ENCODE measurements around the gene ATP1A1. TPM values are rescaled to one million over a fixed set of nuclear protein-coding genes. Genes with fewer than 3 reads are reported as not detected.
A peak's percentile ranks its signal among the peaks of the same experiment; 100 is the strongest.

The ATP1A1 gene
- total RNA-seq, 1 experiment from 2014 or later: 378 TPM

GRCh38 chr1:116417678-116418077 is 44.6 kb downstream of the ATP1A1 start:
- Mint-ChIP-seq H3K9me3 (ENCODE audit: unreplicated experiment) (no peaks in the 10 kb centered on the region), H3K4me3 (ENCODE audit: unreplicated experiment) (peak overlapping the region; percentile 85), H3K27me3 (ENCODE audit: insufficient read depth, unreplicated experiment) (no peaks in the 10 kb centered on the region), H3K27ac (ENCODE audit: low read depth, unreplicated experiment) (peak overlapping the region; percentile 50), H3K4me1 (ENCODE audit: insufficient read depth, unreplicated experiment) (peaks cover 11% of the 10 kb centered on the region), H3K36me3 (ENCODE audit: insufficient read depth, unreplicated experiment) (peaks cover 9% of the 10 kb centered on the region)
- no peak for DNase-seq (ENCODE audit: unreplicated experiment)
- TF ChIP-seq, protein P1, sequence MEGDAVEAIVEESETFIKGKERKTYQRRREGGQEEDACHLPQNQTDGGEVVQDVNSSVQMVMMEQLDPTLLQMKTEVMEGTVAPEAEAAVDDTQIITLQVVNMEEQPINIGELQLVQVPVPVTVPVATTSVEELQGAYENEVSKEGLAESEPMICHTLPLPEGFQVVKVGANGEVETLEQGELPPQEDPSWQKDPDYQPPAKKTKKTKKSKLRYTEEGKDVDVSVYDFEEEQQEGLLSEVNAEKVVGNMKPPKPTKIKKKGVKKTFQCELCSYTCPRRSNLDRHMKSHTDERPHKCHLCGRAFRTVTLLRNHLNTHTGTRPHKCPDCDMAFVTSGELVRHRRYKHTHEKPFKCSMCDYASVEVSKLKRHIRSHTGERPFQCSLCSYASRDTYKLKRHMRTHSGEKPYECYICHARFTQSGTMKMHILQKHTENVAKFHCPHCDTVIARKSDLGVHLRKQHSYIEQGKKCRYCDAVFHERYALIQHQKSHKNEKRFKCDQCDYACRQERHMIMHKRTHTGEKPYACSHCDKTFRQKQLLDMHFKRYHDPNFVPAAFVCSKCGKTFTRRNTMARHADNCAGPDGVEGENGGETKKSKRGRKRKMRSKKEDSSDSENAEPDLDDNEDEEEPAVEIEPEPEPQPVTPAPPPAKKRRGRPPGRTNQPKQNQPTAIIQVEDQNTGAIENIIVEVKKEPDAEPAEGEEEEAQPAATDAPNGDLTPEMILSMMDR (IDR thresholded peaks at IDR 0.05; ENCODE audit: unreplicated experiment): no peak
- CTCF ChIA-PET: interaction anchor here (0.5 to 3.0 kb wide), 12 partner anchors 11 to 312 kb away, joined by 3 to 20 read pairs (median 3); no protein-coding TSS in a partner anchor
- intact Hi-C loops (cut with micrococcal nuclease): no loop called here
- BruUV-seq (replicated peaks): no TSS peak
- POLR2A ChIA-PET: interaction anchor here (0.6 to 3.1 kb wide), 10 partner anchors 12 to 149 kb away, joined by 3 to 18 read pairs (median 4); no protein-coding TSS in a partner anchor

DNA sequence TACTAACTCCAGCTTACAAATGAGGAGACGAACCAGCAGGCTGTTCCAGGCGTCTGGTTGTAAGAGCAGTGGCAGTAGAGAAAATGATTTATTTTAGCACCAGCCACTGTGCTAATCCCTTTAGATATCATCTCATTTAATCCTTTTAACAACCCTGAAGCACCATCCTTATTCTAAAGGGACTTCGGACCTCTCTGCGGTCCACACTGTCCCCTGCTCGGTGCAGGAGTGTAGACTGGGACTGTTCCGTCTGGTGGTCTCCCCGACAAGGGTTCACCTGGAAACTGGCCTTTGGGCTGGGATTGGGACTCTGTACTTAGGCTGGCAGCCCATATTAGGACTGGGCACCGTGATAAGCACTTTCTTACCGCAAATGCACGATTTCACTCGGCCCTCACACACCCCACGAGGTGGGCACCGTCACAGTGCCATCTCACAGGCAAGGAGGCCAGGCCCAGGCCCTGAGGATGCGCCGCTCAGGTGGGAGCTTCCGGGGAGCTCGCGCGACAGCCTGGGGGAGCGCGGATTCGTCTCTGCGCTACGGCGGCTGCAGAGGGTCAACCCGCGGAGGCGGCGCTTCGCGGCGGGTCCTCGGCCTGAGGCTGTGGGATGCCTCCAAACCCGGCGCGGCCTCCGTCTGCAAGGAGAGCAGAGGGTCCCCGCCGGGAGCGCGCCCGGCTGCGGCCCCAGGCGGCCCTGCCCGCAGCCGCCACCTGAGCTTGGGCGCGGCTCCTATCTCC is 45.2 kb downstream of the ATP1A1 start:
- Mint-ChIP-seq H3K4me1 (ENCODE audit: insufficient read depth, unreplicated experiment) (peaks cover 6% of the 10 kb centered on the region), H3K27ac (ENCODE audit: low read depth, unreplicated experiment) (peak overlapping the region; percentile 50), H3K27me3 (ENCODE audit: insufficient read depth, unreplicated experiment) (no peaks in the 10 kb centered on the region), H3K36me3 (ENCODE audit: insufficient read depth, unreplicated experiment) (peaks cover 8% of the 10 kb centered on the region), H3K9me3 (ENCODE audit: unreplicated experiment) (no peaks in the 10 kb centered on the region), H3K4me3 (ENCODE audit: unreplicated experiment) (peak overlapping the region; percentile 85)
- TF ChIP-seq, protein P1 (IDR thresholded peaks at IDR 0.05; ENCODE audit: unreplicated experiment): no peak
- ChIA-PET POLR2A (interaction anchor here (0.6 to 3.1 kb wide), 14 partner anchors 11 to 148 kb away, joined by 3 to 18 read pairs (median 5); no protein-coding TSS in a partner anchor), CTCF (interaction anchor here (0.5 to 3.0 kb wide), 11 partner anchors 8 to 311 kb away, joined by 3 to 20 read pairs (median 3); no protein-coding TSS in a partner anchor)
- BruUV-seq (replicated peaks): TSS peak; percentile 62
- intact Hi-C loops (cut with micrococcal nuclease): no loop called here
- DNase-seq (ENCODE audit: unreplicated experiment): peak; percentile 70

- no peak for DNase-seq (ENCODE audit: unreplicated experiment)
- peaks cover 11% of the 10 kb centered on the region for H3K27me3 Mint-ChIP-seq (ENCODE audit: insufficient read depth, unreplicated experiment)
- intact Hi-C loops (cut with micrococcal nuclease): no loop called here
- H3K4me1 Mint-ChIP-seq (ENCODE audit: insufficient read depth, unreplicated experiment): no peaks in the 10 kb centered on the region
- H3K27ac Mint-ChIP-seq (ENCODE audit: low read depth, unreplicated experiment): no peak overlapping the region
- no peaks in the 10 kb centered on the region for H3K9me3 Mint-ChIP-seq (ENCODE audit: unreplicated experiment)
- BruUV-seq (replicated peaks): no TSS peak
- CTCF ChIA-PET: interaction anchor here (1.0 to 1.8 kb wide), 2 partner anchors 64 to 224 kb away, joined by 3 to 9 read pairs; no protein-coding TSS in a partner anchor
- POLR2A ChIA-PET: interaction anchor here (0.5 to 2.6 kb wide), 3 partner anchors 14 to 279 kb away, joined by 3 to 13 read pairs (median 3); no protein-coding TSS in a partner anchor
- peaks cover 6% of the 10 kb centered on the region for H3K36me3 Mint-ChIP-seq (ENCODE audit: insufficient read depth, unreplicated experiment)
- H3K4me3 Mint-ChIP-seq (ENCODE audit: unreplicated experiment): no peak overlapping the region
- TF ChIP-seq, protein P1 (IDR thresholded peaks at IDR 0.05; ENCODE audit: unreplicated experiment): no peak
These were observed 47.6 kb downstream of the ATP1A1 start for GRCh38 chr1:116420417-116421200.

GRCh38 chr1:116424438-116424837 is 51.4 kb downstream of the ATP1A1 start:
- peaks cover 11% of the 10 kb centered on the region for H3K27me3 Mint-ChIP-seq (ENCODE audit: insufficient read depth, unreplicated experiment)
- ChIA-PET CTCF (interaction anchor here (1.0 kb wide), 1 partner anchor 48 kb away, joined by 4 read pairs; no protein-coding TSS in a partner anchor), POLR2A (no interaction called here)
- H3K4me3 Mint-ChIP-seq (ENCODE audit: unreplicated experiment): no peak overlapping the region
- no peaks in the 10 kb centered on the region for H3K4me1 Mint-ChIP-seq (ENCODE audit: insufficient read depth, unreplicated experiment)
- intact Hi-C loops (cut with micrococcal nuclease): no loop called here
- H3K9me3 Mint-ChIP-seq (ENCODE audit: unreplicated experiment): no peaks in the 10 kb centered on the region
- peaks cover 6% of the 10 kb centered on the region for H3K36me3 Mint-ChIP-seq (ENCODE audit: insufficient read depth, unreplicated experiment)
- no TSS peak for BruUV-seq (replicated peaks)
- TF ChIP-seq, protein P1 (IDR thresholded peaks at IDR 0.05; ENCODE audit: unreplicated experiment): no peak
- no peak for DNase-seq (ENCODE audit: unreplicated experiment)
- no peak overlapping the region for H3K27ac Mint-ChIP-seq (ENCODE audit: low read depth, unreplicated experiment)
